Dedifferentiated amniotic fluid mesenchymal stem cell (primary cell): Measurements from ENCODE around the gene GRHL1.
"Not testable (repeated sequence)": the region's sequence is repeated elsewhere in the genome, so short reads cannot be mapped to it uniquely, and the experiment has no call there.

Source experiments
- DNase-seq: peaks from one replicate; pipeline ENCODE4 v3.0.0-alpha.2; 2016; ENCODE audit errors: extremely low spot score

Gene GRHL1

GRCh38 chr2:10009271-10009810 lies 57.8 kb downstream of the GRHL1 start:
- no peak for DNase-seq

- DNase-seq: no peak
These were observed 58.6 kb downstream of the GRHL1 start for GRCh38 chr2:10009811-10010781.

- DNase-seq: not testable (repeated sequence)
These were observed 59.5 kb downstream of the GRHL1 start for GRCh38 chr2:10010861-10011605.

DNA sequence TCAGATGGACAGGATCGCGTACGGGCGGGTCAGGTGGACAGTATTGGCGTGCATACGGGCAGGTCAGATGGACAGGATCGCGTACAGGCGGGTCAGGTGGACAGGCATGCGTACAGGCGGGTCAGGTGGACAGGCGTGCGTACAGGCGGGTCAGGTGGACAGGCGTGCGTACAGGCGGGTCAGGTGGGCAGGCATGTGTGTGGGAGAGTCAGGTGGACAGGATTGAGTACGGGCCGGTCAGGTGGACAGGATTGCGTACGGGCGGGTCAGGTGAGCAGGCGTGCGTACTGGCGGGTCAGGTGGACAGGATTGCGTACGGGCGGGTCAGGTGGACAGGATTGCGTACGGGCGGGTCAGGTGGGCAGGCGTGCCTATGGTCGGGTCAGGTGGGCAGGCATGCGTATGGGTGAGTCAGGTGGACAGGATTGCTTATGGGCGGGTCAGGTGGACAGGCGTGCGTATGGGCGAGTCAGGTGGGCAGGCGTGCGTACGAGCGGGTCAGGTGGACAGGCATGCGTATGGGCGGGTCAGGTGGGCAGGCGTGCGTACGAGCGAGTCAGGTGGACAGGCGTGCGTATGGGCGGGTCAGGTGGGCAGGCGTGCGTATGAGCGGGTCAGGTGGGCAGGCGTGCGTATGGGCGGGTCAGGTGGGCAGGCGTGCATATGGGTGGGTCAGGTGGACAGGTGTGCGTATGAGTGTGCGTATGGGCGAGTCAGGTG lies 60.3 kb downstream of the GRHL1 start:
- DNase-seq: not testable (repeated sequence)

DNA sequence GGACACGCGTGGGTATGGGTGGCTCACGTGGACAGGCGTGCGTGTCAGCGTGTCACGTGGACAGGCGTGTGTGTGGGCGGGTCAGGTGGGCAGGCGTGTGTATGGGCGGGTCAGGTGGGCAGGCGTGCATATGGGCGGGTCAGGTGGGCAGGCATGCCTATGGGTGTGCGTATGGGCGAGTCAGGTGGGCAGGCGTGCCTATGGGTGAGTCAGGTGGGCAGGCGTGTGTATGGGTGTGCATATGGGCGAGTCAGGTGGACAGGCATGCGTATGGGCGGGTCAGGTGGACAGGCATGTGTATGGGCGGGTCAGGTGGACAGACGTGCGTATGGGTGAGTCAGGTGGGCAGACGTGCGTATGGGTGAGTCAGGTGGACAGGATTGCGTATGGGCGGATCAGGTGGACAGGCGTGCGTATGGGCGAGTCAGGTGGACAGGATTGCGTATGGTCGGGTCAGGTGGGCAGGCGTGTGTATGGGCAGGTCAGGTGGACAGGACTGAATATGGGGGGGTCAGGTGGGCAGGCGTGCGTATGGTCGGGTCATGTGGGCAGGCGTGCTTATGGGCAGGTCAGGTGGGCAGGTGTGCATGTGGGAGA lies 61.0 kb downstream of the GRHL1 start:
- DNase-seq: not testable (repeated sequence)

GRCh38 chr2:10012963-10013461 lies 61.5 kb downstream of the GRHL1 start:
- DNase-seq: no peak

GRCh38 chr2:10013651-10014417 lies 62.3 kb downstream of the GRHL1 start:
- DNase-seq: not testable (repeated sequence)

DNA sequence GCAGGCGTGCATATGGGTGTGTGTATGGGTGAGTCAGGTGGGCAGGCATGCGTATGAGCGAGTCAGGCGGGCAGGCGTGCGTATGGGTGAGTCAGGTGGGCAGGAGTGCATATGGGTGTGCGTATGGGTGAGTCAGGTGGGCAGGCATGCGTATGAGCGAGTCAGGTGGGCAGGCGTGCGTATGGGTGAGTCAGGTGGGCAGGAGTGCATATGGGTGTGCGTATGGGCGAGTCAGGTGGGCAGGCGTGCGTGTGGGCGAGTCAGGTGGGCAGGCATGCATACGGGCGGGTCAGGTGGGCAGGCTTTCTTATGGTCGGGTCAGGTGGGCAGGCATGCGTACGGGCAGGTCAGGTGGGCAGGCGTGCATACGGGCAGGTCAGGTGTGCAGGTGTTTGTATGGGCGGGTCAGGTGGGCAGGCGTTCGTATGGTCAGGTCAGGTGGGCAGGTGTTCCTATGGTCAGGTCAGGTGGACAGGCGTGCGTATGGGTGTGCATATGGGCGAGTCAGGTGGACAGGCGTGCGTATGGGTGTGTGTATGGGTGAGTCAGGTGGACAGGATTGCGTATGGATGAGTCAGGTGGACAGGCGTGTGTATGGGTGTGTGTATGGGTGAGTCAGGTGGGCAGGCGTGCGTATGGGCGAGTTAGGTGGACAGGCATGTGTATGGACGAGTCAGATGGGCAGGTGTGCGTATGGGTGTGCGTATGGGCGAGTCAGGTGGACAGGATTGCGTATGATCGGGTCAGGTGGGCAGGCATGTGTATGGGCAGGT lies 63.1 kb downstream of the GRHL1 start:
- no peak for DNase-seq

DNA sequence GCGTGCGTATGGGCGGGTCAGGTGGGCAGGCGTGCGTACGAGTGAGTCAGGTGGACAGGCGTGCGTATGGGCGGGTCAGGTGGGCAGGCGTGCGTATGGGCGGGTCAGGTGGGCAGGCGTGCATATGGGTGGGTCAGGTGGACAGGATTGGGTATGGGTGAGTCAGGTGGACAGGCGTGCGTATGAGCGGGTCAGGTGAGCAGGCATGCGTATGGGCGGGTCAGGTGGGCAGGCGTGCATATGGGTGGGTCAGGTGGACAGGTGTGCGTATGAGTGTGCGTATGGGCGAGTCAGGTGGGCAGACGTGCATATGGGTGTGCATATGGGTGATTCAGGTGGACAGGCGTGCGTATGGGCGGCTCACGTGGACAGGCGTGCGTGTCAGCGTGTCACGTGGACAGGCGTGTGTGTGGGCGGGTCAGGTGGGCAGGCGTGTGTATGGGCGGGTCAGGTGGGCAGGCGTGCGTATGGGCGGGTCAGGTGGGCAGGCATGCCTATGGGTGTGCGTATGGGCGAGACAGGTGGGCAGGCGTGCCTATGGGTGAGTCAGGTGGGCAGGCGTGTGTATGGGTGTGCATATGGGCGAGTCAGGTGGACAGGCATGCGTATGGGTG lies 64.0 kb downstream of the GRHL1 start:
- not testable (repeated sequence) for DNase-seq

DNA sequence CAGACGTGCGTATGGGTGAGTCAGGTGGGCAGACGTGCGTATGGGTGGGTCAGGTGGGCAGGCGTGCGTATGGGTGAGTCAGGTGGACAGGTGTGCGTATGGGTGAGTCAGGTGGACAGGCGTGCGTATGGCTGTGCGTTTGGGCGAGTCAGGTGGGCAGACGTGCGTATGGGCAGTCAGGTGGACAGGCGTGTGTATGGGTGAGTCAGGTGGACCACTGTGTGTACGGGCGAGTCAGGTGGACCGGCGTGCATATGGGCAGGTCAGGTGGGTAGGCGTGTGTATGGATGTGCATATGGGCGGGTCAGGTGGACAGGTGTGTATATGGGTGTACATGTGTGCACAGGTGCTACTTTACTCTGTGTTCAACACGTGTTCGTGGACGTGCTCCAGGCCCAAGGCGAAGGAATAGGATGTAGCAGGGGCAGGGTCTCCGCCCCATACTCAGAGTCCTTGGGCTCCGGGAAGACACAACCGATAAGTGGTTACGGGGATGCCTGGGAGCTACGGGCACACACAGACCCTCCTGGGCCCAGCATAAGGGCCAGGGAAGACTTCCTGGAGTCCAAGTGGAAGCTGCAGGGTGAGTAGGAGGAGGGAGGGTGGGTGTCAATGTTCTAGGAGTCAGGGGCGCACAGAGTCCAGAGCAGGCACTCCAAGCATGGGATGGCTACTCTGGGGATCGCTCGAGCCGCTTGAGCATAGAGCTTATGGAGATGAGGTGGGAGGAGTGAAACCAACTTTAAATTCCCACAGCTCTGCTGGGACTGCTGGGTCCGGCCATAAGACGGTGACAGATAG lies 64.7 kb downstream of the GRHL1 start:
- DNase-seq: no peak

GRCh38 chr2:10016802-10017258 lies 65.3 kb downstream of the GRHL1 start:
- DNase-seq: no peak

DNA sequence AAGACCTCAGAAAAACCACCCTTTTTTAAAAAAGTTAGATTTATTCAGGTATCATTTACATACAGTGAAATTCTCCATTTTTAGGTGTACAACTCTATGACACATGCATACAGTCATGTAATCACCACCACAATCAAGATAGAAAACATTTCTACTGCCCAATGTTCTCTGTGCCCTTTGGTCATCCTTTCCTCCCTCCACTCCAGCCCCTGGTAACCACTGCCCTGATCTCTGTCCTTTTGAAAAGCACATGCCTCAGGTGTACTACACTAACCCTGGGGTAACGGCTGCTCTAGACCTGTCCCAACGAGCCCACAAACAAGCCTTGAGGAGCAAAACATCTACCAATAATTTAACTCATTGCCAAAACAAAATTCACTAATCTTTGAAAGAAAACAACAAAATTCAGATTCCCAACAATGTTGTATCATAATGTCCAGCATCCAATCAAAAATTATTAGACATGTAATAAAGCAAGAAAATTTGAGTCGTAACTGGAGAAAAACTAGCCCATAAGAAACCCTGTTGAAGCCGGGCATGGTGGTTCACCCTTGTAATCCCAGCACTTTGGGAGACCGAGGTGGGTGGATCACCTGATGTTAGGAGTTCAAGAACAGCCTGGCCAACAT lies 65.9 kb downstream of the GRHL1 start:
- DNase-seq: no peak

DNA sequence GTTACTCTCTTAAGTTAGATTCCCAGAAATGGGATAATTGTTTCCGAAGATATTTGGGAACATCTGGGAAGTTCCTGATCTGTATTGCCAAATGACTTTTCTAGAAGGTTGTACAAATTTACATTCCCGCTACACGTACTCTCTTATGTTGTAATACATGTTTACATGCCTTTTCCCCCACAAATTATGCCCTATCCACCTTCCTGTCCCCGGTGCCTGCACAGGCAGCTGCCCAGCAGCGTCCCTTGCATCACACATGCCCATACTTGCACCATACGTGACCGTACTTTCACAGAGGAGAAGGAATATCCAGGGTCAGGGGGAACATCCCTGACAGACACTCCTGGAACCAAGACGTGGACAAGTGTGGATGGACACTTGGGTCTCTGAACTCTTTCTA lies 67.7 kb downstream of the GRHL1 start:
- no peak for DNase-seq

GRCh38 chr2:10019602-10020400 lies 68.3 kb downstream of the GRHL1 start:
- DNase-seq: no peak

DNA sequence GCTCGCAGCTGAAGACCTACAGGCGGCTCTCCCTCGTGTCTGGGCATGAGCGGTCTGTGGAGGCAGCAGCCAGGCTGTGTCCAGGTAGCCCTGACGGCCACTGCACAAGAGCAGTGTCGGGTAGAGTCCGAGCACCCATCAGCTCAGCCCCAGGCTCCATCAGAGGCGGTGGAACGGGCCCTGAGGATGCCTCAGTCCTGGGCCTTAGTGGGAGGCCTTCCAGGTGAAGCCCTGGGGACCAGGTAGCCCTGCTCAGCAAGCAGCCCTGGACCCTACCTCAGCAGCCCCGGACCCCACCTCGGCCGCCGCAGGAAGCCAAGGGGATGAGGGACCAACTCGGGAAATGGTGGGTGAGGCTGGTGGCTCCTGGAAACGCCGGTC lies 70.5 kb downstream of the GRHL1 start:
- no peak for DNase-seq

DNA sequence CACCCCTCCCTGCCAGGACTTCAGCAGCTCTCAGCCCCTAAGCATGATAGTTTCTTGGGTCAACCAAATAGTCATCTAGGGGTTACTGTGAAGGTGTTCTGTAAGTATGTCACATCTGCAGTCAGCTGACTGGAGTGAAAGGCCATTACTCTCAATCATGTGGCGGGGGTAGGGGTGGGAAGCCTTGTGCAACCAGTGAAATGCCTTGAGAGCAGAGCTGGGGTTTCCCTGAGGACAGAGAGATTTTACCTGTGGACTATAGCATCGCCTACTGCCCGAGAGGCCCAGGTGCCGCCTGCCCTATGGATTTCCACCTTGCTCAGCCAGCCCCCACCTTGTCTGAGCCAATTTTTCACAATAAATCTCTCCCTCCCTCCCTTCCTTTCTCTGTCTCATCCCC lies 71.0 kb downstream of the GRHL1 start:
- no peak for DNase-seq
